VCaP (cell line): ENCODE results near the gene COQ8A.
A peak's percentile ranks its signal among the peaks of the same experiment; 100 is the strongest.

Source experiments
- H3K27ac ChIP-seq: fragments of 450-650 bp; 2 replicates; pipeline ENCODE4 v1.5.1; 2017
- TF ChIP-seq, protein P1 (sequence below): fragments of 450-650 bp; conservative IDR thresholded peaks from 2 replicates; pipeline ENCODE4 v1.5.1; 2017; ENCODE audit warnings: mild to moderate bottlenecking, moderate library complexity

Gene COQ8A

DNA sequence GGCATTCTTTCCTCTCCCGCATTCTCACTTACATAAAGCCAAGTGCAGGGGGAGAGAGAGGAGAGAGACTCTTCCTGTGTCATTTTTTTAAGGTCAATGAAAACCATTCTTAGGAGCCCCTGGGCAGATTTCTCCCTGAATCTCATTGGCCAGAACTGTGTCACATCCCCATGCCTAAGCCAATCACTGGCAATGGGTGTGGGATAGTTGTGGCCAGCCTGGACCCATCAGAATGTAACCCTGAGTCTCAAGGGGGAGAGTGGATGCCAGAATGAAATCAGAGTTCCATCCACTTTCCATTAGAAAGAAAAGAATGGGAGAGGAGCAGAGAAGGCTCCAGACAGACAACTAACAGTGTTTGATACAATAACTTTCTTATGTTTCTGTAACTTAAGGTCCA is 31.2 kb upstream of the COQ8A start:
- H3K27ac ChIP-seq, result no peak overlapping the region
- TF ChIP-seq, protein P1, sequence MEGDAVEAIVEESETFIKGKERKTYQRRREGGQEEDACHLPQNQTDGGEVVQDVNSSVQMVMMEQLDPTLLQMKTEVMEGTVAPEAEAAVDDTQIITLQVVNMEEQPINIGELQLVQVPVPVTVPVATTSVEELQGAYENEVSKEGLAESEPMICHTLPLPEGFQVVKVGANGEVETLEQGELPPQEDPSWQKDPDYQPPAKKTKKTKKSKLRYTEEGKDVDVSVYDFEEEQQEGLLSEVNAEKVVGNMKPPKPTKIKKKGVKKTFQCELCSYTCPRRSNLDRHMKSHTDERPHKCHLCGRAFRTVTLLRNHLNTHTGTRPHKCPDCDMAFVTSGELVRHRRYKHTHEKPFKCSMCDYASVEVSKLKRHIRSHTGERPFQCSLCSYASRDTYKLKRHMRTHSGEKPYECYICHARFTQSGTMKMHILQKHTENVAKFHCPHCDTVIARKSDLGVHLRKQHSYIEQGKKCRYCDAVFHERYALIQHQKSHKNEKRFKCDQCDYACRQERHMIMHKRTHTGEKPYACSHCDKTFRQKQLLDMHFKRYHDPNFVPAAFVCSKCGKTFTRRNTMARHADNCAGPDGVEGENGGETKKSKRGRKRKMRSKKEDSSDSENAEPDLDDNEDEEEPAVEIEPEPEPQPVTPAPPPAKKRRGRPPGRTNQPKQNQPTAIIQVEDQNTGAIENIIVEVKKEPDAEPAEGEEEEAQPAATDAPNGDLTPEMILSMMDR, result no peak

DNA sequence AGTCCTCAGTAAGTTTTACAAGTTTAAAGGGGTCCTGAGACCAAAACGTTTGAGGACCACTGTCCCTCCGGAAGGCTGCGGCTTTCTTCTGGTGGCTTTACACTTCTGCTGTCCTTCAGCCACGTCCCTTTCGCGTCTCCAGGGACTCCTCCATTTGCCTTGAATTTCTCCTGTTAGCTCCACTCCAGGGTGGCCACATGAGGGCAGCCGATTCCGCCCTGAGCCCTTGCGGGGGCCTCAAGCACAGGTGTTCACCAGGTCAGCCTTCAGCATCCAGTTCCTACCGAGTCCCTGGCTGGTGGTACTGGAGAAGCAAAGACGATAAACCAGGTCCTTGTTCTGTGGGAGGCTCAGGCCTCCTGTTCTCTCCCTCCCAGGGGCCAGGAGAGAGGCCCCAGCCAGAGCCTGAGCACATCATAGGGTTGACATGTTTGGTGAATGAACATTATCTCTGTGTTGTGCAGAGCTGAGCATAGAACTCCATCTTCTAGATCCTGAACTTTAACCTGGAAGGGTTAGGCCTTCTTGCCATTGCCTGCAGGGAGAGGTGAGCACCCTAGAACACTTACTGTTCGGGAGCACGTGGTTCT is 27.4 kb upstream of the COQ8A start:
- no peak overlapping the region for H3K27ac ChIP-seq
- TF ChIP-seq, protein P1, result peak; percentile 75

DNA sequence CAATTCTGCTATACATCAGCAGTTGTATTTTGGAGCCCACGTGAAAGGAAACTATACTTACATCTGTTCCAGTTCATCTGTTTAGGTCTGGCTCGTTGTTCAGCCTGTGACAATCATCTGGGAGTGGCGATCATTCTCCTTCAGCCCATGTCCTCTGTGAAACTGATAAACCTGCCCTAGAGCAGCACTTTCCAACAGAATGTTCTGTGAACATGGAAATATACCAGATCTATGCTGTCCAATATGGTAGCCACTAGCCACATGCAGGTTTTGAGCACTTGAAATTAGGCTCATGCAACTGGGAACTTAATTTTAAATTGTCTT is 24.5 kb upstream of the COQ8A start:
- TF ChIP-seq, protein P1, result no peak

DNA sequence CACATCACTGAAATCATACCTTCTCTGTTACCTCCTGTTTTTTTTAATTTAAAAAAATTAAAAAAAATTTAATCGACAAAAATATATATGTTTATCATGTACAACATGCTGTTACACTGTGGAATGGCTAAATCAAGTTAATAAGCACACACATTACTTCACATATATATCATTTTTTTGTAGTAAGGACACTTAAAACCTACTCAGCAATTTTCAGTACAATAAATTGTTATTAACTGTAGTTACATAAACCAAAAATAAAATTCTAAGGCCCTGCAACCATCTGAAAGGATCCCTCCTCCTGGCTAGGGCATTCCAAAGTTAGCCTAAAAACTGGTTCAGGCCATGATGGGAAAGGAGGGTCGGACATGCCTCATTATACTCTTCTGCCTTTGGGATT is 23.6 kb upstream of the COQ8A start:
- TF ChIP-seq, protein P1, result no peak
- no peak overlapping the region for H3K27ac ChIP-seq

More for the DNA sequence above, 24.5 kb upstream of the COQ8A start:
- H3K27ac ChIP-seq, result no peak overlapping the region

DNA sequence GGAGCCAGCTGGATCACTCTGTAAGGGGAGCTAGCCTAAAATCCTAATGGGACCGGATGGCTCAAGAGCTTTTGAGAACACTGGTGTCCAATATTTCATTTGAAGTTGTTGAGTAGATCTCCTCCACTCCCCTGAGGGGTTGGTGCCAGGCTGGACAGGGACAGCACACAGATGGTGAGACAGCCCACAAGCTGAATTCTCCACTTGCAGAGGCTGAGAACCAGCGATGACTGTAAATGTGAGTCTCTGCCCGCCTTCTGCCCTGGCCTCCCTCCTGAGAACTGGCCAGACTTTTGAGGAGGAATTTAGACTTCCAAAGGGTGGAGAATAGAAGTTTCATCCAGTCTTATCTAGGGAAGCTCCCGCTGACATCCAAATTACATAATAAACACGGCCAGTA is 20.5 kb upstream of the COQ8A start:
- no peak overlapping the region; the same call in 1 of the 2 replicates for H3K27ac ChIP-seq
- TF ChIP-seq, protein P1, result no peak

DNA sequence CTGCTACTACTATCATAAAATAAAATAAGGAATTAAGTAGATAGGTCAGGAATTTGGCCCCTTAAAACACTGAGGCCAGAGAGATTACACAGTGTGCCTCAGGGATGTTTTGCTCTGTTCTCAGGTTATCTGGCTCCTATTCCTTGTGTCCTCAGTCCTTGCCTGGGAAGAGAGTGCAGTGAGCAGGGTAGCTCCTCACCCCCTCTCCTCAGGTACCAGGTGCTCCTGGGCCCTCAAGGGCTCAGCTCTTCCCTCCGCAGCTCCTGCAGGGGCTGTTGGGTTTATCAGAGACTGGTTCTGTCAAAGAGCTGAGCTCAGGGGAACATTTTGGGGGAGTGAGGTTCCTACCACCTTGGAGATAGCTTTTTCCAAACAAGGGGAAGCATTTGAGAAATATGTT is 20.1 kb upstream of the COQ8A start:
- peak overlapping the region; percentile 14; the same call in 1 of the 2 replicates for H3K27ac ChIP-seq

DNA sequence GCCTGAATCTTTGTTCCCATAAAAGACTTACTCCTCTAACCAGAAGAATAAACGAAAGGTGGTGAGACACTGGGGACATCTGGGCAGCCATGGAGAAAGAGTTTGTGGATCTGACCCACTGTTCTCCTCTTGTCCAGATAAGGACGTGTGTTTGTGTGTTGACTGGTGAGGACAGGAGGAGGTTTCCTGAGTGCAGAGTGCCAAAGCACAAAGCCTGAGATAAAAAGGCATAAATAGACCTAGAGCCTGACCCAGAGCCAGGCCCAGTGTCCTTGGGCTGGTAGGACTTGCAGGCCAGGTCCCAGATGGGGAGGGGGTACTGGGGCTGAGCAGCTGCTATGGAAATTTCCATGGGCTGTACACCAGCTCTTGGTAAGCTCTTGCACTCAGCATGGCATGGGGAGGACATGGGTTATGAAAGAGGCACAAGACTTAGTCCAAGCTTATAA is 19.6 kb upstream of the COQ8A start:
- H3K27ac ChIP-seq, result peak overlapping the region; percentile 14; the same call in 1 of the 2 replicates
- TF ChIP-seq, protein P1, result no peak

More for the DNA sequence above, 20.1 kb upstream of the COQ8A start:
- TF ChIP-seq, protein P1, result no peak
